Urinary bladder (tissue), 4 donors: Measurements from ENCODE around the gene PRKG1. TPM values are rescaled to one million over a fixed set of nuclear protein-coding genes. Genes with fewer than 3 reads are reported as not detected.
"Not testable (repeated sequence)": the region's sequence is repeated elsewhere in the genome, so short reads cannot be mapped to it uniquely, and the experiment has no call there.

Source experiments
- DNase-seq: peaks from one replicate; pipeline ENCODE4 v3.0.0-alpha.2; 2015; ENCODE audit errors: extremely low spot score
- H3K27ac ChIP-seq: one replicate; pipeline ENCODE4 v1.5.1; 2013; ENCODE audit warnings: low read depth, mild to moderate bottlenecking, moderate library complexity
- H3K36me3 ChIP-seq: one replicate; pipeline ENCODE4 v1.6.1; 2013; ENCODE audit warnings: mild to moderate bottlenecking, moderate library complexity; ENCODE audit not compliant: insufficient read depth
- H3K4me1 ChIP-seq: one replicate; pipeline ENCODE4 v1.6.1; 2013; ENCODE audit warnings: mild to moderate bottlenecking, moderate library complexity; ENCODE audit not compliant: insufficient read depth
- H3K4me3 ChIP-seq: one replicate; pipeline ENCODE4 v1.5.1; 2013; ENCODE audit warnings: low read depth, low read length
- WGBS: extraction: QIAGEN DNeasy Blood & Tissue Kit; methylation state at CpG from one replicate; pipeline ENCODE4 v1.1.7; 2013; 5-methylcytosine and 5-hydroxymethylcytosine counted together
- polyA plus RNA-seq: library from polyadenylated mRNA; stranded (reverse); fragments of 200-250 nt; gene quantifications from one replicate; pipeline ENCODE4 v1.2.3, GENCODE V29; 2013
- total RNA-seq: library from RNA; depleted of rRNA; stranded (reverse); fragments of >200 nt; gene quantifications from one replicate; pipeline ENCODE4 v1.2.3, GENCODE V29; 2014
- donor health status: healthy with polysubstance abuse.
- donor health status: healthy.

Gene PRKG1
- total and polyA plus RNA-seq, 2 donors, result 17.1 to 126 TPM

DNA sequence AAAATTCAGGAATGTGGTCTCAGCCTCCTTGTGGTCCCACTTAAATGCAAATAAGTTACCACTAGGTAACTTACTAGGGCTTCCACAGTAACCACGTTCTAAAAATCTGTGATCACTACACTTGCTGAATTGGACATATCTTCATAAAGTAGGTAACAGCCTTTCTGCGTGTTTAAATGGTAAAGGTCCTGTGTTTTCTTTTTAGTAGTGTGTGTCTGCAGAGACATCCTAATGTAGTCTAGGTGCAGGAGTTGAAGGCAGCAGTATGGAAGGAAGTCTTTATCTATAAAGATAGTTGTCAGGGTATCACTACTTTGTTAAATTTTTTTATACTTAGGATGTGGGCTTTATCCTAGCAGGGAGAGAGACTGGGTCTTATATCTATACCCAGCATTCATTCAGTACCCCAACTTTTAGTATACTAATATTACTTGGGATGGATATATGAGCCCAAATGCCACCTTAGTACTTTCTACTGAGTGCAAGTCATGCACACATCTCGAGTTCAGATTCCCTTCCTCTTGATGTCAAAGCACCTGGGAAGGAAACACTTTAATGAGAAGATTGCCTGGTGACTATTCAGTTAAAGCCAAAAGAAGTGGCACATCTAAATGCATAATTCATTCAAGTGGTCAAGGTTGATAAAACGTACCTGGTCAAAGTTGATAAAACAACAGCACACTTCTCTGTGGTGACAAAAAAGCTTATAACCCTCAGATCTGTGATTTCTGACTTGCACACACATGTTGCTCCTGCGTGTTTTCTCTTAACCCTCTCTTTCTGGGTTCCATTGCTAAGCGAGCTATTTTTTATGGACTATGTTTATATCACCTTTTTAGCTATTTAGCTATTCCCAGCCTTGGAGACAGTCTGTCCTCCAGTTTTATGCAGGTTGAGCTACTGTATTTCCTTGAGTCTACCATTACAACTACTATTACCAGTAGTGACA is 958.7 kb downstream of the PRKG1 start:
- Histone ChIP-seq H3K4me1 (no peaks in the 10 kb centered on the region), H3K27ac (no peak overlapping the region), H3K36me3 (no peaks in the 10 kb centered on the region), H3K4me3 (no peak overlapping the region)
- 77% methylated on average over 6 of the region's 6 CpGs for WGBS
- DNase-seq, result no peak

GRCh38 chr10:52039002-52039793 is 964.9 kb downstream of the PRKG1 start:
- H3K4me3 ChIP-seq, H3K27ac ChIP-seq, H3K4me1 ChIP-seq, H3K36me3 ChIP-seq, DNase-seq: not testable (repeated sequence)
- 91% methylated on average over 15 of the region's 15 CpGs for WGBS

DNA sequence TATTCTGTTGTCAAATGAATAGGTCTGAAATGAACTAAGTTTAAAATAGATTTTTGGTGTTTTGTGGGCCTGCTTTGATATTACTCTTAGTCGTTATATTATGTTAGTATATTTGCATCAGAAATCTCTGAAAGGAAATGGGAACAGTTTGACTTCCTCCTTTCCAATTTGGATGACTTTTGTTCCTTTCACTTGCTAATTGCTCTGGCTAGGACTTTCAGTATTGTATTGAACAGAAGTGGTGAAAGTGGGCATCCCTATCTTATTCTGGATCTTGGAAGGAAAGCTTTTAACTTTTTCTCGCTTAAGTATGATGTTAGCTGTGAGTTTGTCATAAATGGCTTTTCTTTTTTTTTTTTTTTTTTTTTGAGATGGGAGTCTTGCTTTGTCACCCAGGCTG is 966.2 kb downstream of the PRKG1 start:
- WGBS, result 62% methylated on average over 2 of the region's 2 CpGs
- no peak for DNase-seq
- Histone ChIP-seq H3K4me1 (no peaks in the 10 kb centered on the region), H3K36me3 (no peaks in the 10 kb centered on the region), H3K27ac (no peak overlapping the region), H3K4me3 (no peak overlapping the region)

DNA sequence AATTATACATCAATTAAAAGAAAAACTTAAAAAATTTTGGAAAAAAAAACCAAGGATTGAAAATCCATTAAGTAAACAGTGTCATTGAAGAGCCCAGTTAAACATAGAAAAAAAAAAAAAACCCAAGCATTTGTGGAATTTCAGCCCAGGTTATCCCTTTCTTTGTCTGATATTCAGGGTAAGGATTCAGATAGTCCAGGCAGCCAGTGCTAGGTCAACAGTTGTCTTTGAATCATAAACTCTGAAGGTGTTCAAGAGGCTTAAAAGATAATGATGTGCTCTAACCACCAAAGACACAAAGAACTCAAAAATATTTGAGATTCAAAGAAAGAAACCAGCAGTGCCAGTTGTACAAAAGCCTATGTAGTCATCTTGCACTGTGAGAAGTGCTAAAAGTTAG is 969.5 kb downstream of the PRKG1 start:
- DNase-seq, result no peak
- no peak overlapping the region for H3K27ac ChIP-seq
- H3K4me1 ChIP-seq, result no peaks in the 10 kb centered on the region
- no peak overlapping the region for H3K4me3 ChIP-seq
- no peaks in the 10 kb centered on the region for H3K36me3 ChIP-seq

- Histone ChIP-seq H3K36me3 (no peaks in the 10 kb centered on the region), H3K27ac (no peak overlapping the region), H3K4me3 (no peak overlapping the region), H3K4me1 (no peaks in the 10 kb centered on the region)
- DNase-seq, result no peak
Observed at GRCh38 chr10:52048051-52048450, 973.8 kb downstream of the PRKG1 start.

DNA sequence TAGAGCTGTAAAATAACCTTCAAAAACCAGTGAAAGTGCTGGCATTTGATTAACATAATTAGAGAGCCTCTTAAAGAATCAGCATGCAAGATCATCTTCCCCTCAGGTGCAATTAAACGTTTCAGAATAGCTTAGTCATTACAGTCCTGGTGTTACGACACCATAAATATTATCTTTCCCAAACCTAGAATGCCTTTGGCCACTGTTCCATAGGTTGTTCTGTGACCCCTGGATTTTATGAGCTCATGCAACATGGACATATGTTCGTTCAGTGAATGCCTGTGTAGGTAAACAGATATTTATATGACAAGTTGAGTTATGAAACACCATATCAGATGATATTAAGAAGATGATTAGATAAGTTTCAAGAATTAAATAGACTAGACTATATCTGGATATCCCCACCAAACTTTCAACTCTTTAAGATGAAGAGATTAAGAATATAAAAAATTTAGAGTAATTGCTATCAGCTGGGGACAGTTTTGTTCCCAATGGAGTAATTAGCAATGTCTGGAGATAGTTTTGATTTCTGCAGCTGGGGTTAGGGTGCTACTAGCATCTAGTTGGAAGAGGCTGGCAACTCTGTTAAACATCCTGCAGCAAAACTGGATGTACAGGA is 976.3 kb downstream of the PRKG1 start:
- DNase-seq, result no peak
- 56% methylated on average over 3 of the region's 3 CpGs for WGBS
- Histone ChIP-seq H3K4me1 (no peaks in the 10 kb centered on the region), H3K27ac (no peak overlapping the region), H3K4me3 (no peak overlapping the region), H3K36me3 (no peaks in the 10 kb centered on the region)

- Histone ChIP-seq H3K4me3 (no peak overlapping the region), H3K27ac (no peak overlapping the region), H3K36me3 (no peaks in the 10 kb centered on the region), H3K4me1 (no peaks in the 10 kb centered on the region)
- 45% methylated on average over 5 of the region's 5 CpGs for WGBS
- DNase-seq, result no peak
Observed at GRCh38 chr10:52053497-52053896, 979.2 kb downstream of the PRKG1 start.

- H3K36me3 ChIP-seq, result no peaks in the 10 kb centered on the region
- no peak for DNase-seq
- no peaks in the 10 kb centered on the region for H3K4me1 ChIP-seq
- H3K27ac ChIP-seq, result no peak overlapping the region
- H3K4me3 ChIP-seq, result no peak overlapping the region
- WGBS, result 79% methylated on average over 2 of the region's 2 CpGs
Observed at GRCh38 chr10:52056291-52056690, 982.0 kb downstream of the PRKG1 start.

DNA sequence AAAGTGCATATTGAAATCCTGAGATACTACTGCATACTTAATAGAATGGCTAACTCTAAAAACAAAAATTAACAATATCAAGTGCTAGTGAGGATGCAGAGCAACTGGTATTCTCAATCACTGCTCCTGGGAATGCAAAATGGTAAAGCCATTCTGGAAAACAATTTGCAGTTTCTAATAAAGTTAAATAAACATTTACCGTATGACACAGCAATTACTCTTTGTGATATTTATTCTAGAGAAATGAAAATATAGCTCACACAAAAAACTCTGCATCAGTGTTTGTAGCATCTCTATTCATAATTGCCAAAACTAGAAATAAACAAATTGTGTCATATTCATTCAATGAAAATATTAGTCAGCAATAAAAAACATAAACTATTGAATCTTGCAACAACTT is 984.8 kb downstream of the PRKG1 start:
- no peak for DNase-seq
- H3K4me1 ChIP-seq, result no peaks in the 10 kb centered on the region
- H3K27ac ChIP-seq, result no peak overlapping the region
- H3K4me3 ChIP-seq, result no peak overlapping the region
- H3K36me3 ChIP-seq, result no peaks in the 10 kb centered on the region
- 72% methylated on average over 1 of the region's 1 CpG for WGBS

GRCh38 chr10:52063159-52063558 is 988.9 kb downstream of the PRKG1 start:
- Histone ChIP-seq H3K27ac (no peak overlapping the region), H3K4me3 (no peak overlapping the region), H3K4me1 (no peaks in the 10 kb centered on the region), H3K36me3 (no peaks in the 10 kb centered on the region)
- 91% methylated on average over 10 of the region's 10 CpGs for WGBS
- no peak for DNase-seq

GRCh38 chr10:52064084-52064845 is 990.0 kb downstream of the PRKG1 start:
- Histone ChIP-seq H3K4me1 (no peaks in the 10 kb centered on the region), H3K27ac (no peak overlapping the region), H3K36me3 (no peaks in the 10 kb centered on the region), H3K4me3 (no peak overlapping the region)
- DNase-seq, result no peak
- 89% methylated on average over 9 of the region's 9 CpGs for WGBS

GRCh38 chr10:52066383-52066782 is 992.1 kb downstream of the PRKG1 start:
- no peak for DNase-seq
- Histone ChIP-seq H3K36me3 (no peaks in the 10 kb centered on the region), H3K27ac (no peak overlapping the region), H3K4me3 (no peak overlapping the region), H3K4me1 (no peaks in the 10 kb centered on the region)
- WGBS, result 80% methylated on average over 6 of the region's 6 CpGs

GRCh38 chr10:52068485-52068884 is 994.2 kb downstream of the PRKG1 start:
- Histone ChIP-seq H3K36me3 (no peaks in the 10 kb centered on the region), H3K4me1 (no peaks in the 10 kb centered on the region), H3K4me3 (no peak overlapping the region), H3K27ac (no peak overlapping the region)
- no peak for DNase-seq
- 89% methylated on average over 1 of the region's 1 CpG for WGBS
